ENCODE measurements around the gene CTSO. TPM values are rescaled to one million over a fixed set of nuclear protein-coding genes. Genes with fewer than 3 reads are reported as not detected.
"Not testable (repeated sequence)": the region's sequence is repeated elsewhere in the genome, so short reads cannot be mapped to it uniquely, and the experiment has no call there.

CTSO gene
- total RNA-seq, 1 experiment from 2014 or later, result 1.6 TPM

DNA sequence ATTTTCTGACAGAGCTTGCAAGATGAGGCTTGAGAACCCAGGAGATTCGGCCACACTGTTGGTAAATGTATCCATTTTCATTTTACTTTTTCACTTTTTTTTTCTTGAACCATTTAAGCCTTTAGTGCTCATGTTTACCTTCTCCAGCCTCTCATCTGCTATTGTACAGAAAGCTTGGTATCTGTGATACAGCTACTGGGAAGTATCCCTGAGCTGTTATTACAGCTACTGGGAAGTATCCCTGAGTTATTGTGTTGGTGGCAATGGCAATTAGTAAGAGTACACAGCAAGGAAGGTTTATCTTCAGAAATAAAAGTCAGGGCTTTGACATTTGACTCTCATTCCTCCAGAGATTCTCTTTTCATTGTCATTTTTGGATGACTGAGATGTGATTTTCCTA is 11.8 kb downstream of the CTSO start:
- Histone ChIP-seq H3K27me3 (ENCODE audit: control insufficient read depth, insufficient read depth, low read length) (no peaks in the 10 kb centered on the region), H3K4me3 (ENCODE audit: insufficient read depth, low read depth, low read length) (no peak overlapping the region), H3K36me3 (replicated peaks; ENCODE audit: control insufficient read depth, insufficient read depth, low read length) (no peaks in the 10 kb centered on the region)
- DNase-seq, result no peak

DNA sequence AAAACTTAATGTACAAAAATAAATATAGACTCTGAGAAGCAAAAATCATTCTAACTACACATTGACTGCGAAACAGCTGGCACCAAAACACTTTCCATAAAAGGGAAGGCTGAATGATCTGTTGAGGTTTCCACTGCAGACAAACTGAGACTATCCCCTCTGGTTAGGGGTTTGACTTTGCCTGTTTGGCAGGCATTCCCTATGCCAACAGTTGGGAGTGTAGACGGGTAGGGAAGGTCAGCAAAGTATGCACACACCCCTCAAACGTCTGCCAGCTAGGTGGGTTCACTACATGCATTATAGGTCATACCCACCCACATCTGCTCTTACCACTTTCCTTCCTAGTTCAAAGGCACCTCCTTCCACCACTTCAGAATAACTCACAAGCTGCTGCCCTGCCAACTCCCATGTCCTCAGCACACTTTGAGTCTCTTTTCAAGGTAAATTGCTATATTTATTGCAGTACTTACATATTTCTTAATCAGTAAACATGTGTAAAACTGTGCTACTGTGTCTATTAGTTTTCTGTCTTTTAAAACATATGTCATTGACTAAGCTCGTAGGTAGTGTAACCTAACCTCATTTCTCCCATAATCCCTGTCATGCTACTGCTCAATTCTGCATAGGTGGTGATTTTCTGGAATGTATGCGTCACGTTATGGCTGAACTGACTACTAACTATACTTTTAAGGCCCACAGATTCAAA is 12.4 kb downstream of the CTSO start:
- H3K27me3 ChIP-seq (ENCODE audit: control insufficient read depth, insufficient read depth, low read length), result no peaks in the 10 kb centered on the region
- no peaks in the 10 kb centered on the region for H3K36me3 ChIP-seq (replicated peaks; ENCODE audit: control insufficient read depth, insufficient read depth, low read length)
- no peak overlapping the region for H3K4me3 ChIP-seq (ENCODE audit: insufficient read depth, low read depth, low read length)
- no peak for DNase-seq

DNA sequence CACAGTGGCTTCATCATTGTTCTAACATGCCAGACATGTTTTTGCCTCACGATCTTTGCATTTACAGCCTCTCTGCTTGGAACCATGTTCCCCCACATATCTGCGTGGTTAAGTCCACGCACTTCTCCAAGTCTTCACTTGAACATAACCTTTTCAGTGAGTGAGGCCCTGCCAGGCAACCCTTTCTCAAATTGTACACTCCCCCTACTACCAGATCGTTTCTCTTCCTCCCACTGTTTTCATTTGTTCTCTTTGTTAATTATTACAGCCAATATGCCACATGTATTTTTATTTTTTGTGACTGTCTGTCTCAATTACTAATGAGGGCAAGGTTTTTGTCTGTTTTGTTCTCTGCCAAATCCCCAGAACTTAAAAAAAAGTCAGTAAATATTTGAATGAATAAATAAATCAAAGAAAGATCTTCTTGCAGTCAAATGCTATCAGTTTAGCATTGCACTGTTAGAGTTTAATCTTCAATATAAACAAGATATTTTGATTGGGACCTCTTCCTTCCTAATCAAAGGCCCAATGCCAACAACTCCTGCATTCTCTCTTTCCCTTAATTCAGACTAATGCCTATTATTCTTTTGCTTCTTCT is 18.2 kb downstream of the CTSO start:
- DNase-seq, result no peak
- no peak overlapping the region for H3K4me3 ChIP-seq (ENCODE audit: insufficient read depth, low read depth, low read length)
- H3K27me3 ChIP-seq (ENCODE audit: control insufficient read depth, insufficient read depth, low read length), result no peaks in the 10 kb centered on the region
- H3K36me3 ChIP-seq (replicated peaks; ENCODE audit: control insufficient read depth, insufficient read depth, low read length), result no peaks in the 10 kb centered on the region

DNA sequence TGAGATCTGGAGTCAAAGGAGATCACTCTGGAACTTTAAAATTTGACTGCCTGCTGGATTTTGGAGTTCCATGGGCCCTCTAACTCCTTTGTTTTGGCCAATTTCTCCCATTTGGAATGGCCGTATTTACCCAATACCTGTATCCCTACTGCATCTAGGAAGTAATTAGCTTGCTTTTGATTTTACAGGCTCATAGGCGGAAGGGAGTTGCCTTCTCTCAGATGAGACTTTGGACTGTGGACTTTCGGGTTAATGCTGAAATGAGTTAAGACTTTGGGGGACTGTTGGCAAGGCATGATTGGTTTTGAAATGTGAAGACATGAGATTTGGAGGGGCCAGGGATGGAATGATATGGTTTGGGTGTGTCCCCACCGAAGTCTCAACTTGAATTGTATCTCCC is 19.0 kb downstream of the CTSO start:
- not testable (repeated sequence) for H3K27me3 ChIP-seq (ENCODE audit: control insufficient read depth, insufficient read depth, low read length); H3K36me3 ChIP-seq (replicated peaks; ENCODE audit: control insufficient read depth, insufficient read depth, low read length); DNase-seq; H3K4me3 ChIP-seq (ENCODE audit: insufficient read depth, low read depth, low read length)

DNA sequence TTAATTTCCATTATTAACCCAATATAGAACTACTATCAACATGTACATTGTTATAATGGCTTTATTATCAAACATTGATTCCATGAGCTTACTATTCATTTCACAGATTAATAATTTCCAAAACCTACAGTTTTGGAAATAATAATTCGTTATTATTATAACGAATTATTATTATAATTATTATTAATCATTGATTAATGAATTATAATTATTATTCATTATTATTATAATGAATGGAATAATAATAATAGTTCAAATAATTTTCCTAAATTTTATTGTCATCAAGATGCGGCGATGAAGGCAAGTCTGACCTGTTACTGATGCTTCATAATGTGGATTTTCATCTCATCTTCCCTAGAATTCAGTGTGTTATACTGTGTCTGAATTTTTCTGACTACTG is 22.0 kb downstream of the CTSO start:
- DNase-seq, result no peak
- Histone ChIP-seq H3K4me3 (ENCODE audit: insufficient read depth, low read depth, low read length) (no peak overlapping the region), H3K27me3 (ENCODE audit: control insufficient read depth, insufficient read depth, low read length) (no peaks in the 10 kb centered on the region), H3K36me3 (replicated peaks; ENCODE audit: control insufficient read depth, insufficient read depth, low read length) (no peaks in the 10 kb centered on the region)

DNA sequence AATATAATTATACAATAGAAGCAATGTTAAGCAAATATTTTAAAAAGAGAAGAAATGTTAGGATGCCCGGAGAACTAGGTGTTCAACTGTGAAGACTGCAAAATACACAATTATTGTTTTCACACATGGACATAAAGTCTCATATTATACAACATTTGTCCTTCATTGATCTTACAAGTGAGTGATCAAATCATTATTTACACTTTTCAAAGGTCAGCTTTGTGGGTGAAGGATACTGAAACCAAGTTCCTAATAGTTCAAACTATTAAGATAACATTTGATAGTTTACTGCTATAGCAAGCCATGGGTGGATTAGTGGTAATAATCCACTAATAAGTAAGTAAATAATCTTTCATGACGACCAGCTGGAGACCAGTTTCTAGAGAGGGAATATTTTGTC is 23.3 kb downstream of the CTSO start:
- Histone ChIP-seq H3K27me3 (ENCODE audit: control insufficient read depth, insufficient read depth, low read length) (no peaks in the 10 kb centered on the region), H3K4me3 (ENCODE audit: insufficient read depth, low read depth, low read length) (no peak overlapping the region), H3K36me3 (replicated peaks; ENCODE audit: control insufficient read depth, insufficient read depth, low read length) (no peaks in the 10 kb centered on the region)
- no peak for DNase-seq

DNA sequence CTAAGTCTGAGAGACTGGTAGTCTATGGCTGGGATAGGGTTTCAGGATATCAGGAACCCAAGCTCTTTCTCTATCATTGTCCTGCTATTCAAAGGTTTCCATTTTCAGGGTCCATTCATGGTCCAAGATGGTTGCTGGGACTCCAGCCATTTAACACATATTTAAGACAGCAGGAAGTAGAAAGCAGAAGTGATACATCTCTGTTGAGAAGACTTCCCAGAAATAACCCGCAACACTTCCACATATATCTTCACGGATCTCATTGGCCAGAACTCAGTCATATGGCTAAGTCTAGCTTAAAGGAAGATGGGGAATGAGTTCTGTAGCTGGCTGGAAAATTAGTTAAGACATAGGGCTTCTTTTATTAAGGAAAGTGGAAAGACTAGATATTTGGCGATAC is 23.8 kb downstream of the CTSO start:
- no peak overlapping the region for H3K4me3 ChIP-seq (ENCODE audit: insufficient read depth, low read depth, low read length)
- no peaks in the 10 kb centered on the region for H3K36me3 ChIP-seq (replicated peaks; ENCODE audit: control insufficient read depth, insufficient read depth, low read length)
- no peaks in the 10 kb centered on the region for H3K27me3 ChIP-seq (ENCODE audit: control insufficient read depth, insufficient read depth, low read length)
- DNase-seq, result no peak

DNA sequence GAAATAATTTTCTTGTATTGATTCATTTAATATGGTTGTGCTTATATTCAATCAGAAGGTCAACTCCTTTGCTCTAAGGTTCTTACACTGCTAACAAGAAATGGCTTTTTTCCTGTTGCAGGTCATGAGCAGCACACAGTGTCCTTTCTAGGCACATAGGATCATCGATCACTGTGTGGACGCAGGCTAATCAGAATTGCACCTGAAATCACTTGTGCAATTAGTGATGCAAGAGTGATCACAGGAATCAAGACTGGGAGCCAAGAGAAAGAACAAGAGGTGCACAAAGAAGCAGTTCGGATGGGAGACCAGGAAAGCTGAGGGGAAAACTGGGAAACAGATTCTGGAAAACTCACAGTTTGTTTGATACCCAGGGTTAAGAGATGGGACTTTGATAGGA is 29.0 kb downstream of the CTSO start:
- no peaks in the 10 kb centered on the region for H3K27me3 ChIP-seq (ENCODE audit: control insufficient read depth, insufficient read depth, low read length)
- H3K36me3 ChIP-seq (replicated peaks; ENCODE audit: control insufficient read depth, insufficient read depth, low read length), result no peaks in the 10 kb centered on the region

DNA sequence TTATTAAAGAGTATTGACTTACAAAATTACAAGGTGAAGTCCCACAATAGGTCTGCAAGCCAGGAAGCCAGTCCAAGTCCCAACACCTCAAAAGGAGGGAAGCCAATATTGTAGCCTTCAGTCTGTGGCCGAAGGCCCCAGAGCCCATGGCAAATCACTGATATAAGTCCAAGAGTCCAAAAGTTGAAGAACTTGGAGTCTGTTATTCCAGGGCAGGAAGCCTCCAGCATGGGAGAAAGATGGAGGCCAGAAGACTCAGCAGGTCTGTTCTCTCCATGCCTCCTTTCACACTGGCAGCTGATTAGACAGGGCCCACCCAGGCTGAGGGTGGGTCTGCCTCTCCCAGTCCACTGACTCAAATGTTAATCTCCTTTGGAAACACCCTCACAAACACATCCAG is 32.1 kb downstream of the CTSO start:
- no peaks in the 10 kb centered on the region for H3K27me3 ChIP-seq (ENCODE audit: control insufficient read depth, insufficient read depth, low read length)
- no peak for DNase-seq
- H3K4me3 ChIP-seq (ENCODE audit: insufficient read depth, low read depth, low read length), result no peak overlapping the region
- no peaks in the 10 kb centered on the region for H3K36me3 ChIP-seq (replicated peaks; ENCODE audit: control insufficient read depth, insufficient read depth, low read length)

More for the DNA sequence above, 29.0 kb downstream of the CTSO start:
- no peak for DNase-seq
- no peak overlapping the region for H3K4me3 ChIP-seq (ENCODE audit: insufficient read depth, low read depth, low read length)

DNA sequence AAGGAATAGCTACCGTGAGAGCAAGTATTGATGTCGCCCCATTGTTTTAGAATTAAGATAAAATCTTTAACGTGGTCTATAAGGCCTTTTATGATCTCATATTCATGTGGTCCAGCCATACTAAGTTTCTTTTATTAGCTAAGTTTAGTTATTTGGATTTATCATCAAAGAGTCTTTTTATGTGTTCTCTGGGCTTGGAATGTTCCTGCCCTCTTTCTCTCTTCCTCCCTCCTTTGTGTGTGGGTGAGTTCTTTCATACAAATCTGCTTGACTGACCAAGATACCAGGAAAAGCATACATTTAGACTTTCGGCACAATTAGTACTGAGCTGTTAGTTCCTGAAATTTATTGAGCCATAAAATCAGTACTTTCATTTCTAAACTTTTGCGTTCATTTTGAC is 38.9 kb downstream of the CTSO start:
- Histone ChIP-seq H3K27me3 (ENCODE audit: control insufficient read depth, insufficient read depth, low read length) (no peaks in the 10 kb centered on the region), H3K4me3 (ENCODE audit: insufficient read depth, low read depth, low read length) (no peak overlapping the region), H3K36me3 (replicated peaks; ENCODE audit: control insufficient read depth, insufficient read depth, low read length) (no peaks in the 10 kb centered on the region)
- DNase-seq, result no peak

DNA sequence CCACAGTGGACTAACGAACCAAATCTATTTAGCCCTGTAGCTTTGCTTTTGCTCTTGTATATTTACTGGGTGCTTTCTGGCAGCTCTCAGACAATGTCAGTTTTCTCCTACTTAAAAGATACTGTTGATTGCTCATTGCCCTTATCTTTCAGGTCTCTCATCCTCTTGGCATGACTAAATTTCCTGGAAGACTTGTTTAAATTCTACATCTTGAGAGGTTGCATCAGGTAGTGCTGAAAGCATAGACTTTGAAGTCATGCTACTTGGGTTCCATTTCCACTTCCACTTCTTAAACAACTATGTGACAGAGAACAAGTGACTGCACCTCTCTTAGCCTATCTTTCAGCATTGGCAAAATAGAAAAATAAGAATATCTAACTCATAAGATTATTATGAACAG is 41.8 kb downstream of the CTSO start:
- no peak overlapping the region for H3K4me3 ChIP-seq (ENCODE audit: insufficient read depth, low read depth, low read length)

DNA sequence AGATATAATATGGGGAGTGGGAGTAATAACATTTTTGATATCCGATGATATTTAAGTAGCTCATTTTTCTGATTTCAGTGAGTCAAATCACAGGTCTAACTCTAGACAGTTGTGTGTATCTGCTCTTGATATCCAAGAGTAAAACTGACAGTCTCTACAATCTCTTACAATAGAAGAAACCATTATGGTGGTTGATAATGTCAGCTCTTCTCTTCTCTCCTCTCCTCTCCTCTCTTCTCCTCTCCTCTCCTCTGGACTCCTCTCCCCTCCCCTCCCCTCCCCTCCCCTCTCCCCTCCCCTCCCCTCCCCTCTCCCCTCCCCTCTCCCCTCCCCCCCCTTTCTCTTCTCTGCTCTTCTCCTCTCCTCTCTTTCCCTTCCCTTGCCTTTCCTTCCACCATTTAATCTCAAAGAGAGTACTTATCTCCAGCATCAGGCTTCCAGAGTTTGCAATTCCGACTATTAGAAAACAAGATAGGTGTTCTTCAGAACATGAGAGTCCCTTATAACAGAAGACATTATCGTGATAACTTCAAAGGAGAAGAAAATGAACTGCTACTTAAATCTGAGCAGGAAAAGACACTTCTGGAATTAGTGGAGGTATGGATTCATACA is 43.9 kb downstream of the CTSO start:
- no peak for DNase-seq
- Histone ChIP-seq H3K4me3 (ENCODE audit: insufficient read depth, low read depth, low read length) (no peak overlapping the region), H3K36me3 (replicated peaks; ENCODE audit: control insufficient read depth, insufficient read depth, low read length) (no peaks in the 10 kb centered on the region), H3K27me3 (ENCODE audit: control insufficient read depth, insufficient read depth, low read length) (no peaks in the 10 kb centered on the region)

More for the DNA sequence above, 41.8 kb downstream of the CTSO start:
- Histone ChIP-seq H3K27me3 (ENCODE audit: control insufficient read depth, insufficient read depth, low read length) (no peaks in the 10 kb centered on the region), H3K36me3 (replicated peaks; ENCODE audit: control insufficient read depth, insufficient read depth, low read length) (no peaks in the 10 kb centered on the region)
- DNase-seq, result no peak

DNA sequence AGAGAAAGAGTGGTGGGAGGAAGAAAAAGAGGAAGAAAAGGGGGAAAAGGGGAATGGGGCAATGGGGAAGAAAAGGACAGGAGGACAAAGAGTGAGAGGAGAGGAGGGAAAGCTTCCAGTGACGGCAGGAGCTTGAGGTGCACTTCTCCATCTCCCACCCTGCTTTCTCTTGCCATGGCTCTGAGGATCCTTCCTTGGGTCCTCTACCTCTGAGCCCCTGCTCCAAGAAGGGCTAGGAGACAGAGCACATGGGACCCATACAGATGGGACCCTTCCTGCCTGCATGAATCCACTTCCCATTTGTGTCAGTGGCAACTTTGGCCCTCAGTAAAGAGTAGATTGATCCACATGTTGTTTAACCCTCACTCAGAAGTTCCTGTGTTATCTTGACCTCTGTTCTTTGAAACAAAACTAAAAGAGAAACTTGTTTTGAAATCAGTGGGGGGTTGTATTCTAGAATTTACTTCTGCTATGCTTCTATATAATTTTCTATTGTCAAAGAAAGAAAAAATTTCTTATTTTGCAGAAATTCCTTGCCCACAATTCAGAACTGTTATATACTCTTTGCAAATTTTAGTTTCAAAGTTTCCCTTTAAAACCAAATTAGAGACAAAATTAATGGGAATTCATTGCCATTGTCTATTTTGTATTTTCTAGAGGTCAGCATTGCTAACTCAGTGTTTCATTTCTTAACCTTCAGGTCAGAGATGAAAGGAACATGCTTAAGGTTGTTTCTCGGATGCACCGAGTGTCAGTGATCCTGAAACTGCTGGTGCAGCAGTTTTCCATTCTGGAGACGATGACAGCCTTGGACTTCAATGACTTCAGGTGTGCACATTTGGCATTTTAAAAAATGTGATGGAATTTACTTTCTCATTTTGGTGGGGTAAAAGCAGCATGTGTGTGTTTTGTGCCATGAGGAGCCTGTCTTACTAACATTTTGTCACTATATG is 45.2 kb downstream of the CTSO start:
- Histone ChIP-seq H3K27me3 (ENCODE audit: control insufficient read depth, insufficient read depth, low read length) (no peaks in the 10 kb centered on the region), H3K4me3 (ENCODE audit: insufficient read depth, low read depth, low read length) (no peak overlapping the region), H3K36me3 (replicated peaks; ENCODE audit: control insufficient read depth, insufficient read depth, low read length) (no peaks in the 10 kb centered on the region)
- no peak for DNase-seq

DNA sequence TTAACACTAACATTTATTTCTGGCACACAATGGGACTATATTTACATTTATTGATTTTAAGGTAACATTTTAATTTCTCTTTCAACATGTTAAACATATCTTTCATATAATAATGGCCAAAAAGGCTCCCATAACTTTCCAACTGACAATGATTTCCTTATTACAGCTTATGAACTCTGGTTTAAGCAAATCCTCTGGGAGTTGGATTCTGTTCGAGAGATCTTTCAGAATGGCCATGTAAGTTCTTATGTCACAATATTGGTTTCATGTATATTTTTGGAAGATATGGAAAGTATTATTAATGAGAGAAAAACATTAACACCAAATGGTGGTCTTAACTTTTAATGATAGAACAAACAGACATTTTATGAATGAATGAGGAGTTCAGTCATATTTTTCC is 46.1 kb downstream of the CTSO start:
- no peaks in the 10 kb centered on the region for H3K27me3 ChIP-seq (ENCODE audit: control insufficient read depth, insufficient read depth, low read length)
- no peak for DNase-seq
- no peaks in the 10 kb centered on the region for H3K36me3 ChIP-seq (replicated peaks; ENCODE audit: control insufficient read depth, insufficient read depth, low read length)
- H3K4me3 ChIP-seq (ENCODE audit: insufficient read depth, low read depth, low read length), result no peak overlapping the region

Measured in H7 (cell line).